ENCODE measurements around the gene IRAK2. TPM values are rescaled to one million over a fixed set of nuclear protein-coding genes. Genes with fewer than 3 reads are reported as not detected.

The IRAK2 gene
- total and polyA plus RNA-seq, 2 of the 8 experiments (the other 6 are each of a cell fraction or from before 2014, with no cell fraction given), result 1.5 TPM

DNA sequence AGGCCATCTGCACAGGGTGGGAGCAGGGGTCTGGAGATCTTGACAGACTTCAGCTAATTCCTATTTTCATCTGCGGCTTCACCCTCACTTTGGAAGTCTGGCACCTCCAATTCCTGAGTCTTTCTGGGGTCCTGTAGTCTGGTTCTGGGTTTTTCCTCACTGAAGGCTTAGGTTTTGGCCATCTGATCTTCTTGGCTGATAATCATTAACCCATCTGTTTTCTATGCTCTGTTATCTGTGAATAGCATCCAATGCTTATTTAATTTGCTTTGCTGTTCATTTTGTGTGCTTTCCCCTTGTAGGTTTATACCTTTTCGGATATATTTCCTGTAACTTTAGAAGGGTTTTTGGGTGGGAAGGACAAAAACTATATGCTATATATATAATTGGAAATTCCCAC is 101.1 kb downstream of the IRAK2 start:
- H2BK20ac ChIP-seq (ENCODE audit: low read length), result no peak overlapping the region
- H2BK12ac ChIP-seq (ENCODE audit: low read depth, low read length), result no peak overlapping the region
- H3K4me2 ChIP-seq (ENCODE audit: insufficient read depth in 1 of 2, low read depth in 2 of 2, low read length in 2 of 2), result no peak overlapping the region
- H3K9ac ChIP-seq (replicated peaks in 1 of 4; ENCODE audit: extremely low read depth in 1 of 4, low read depth in 3 of 4, low read length in 3 of 4), result no peak overlapping the region
- H4K8ac ChIP-seq (ENCODE audit: extremely low read depth, insufficient read depth, low read length), result no peak overlapping the region
- no peaks in the 10 kb centered on the region for H3K27me3 ChIP-seq (replicated peaks in 1 of 4; ENCODE audit: control insufficient read depth in 3 of 4, extremely low read depth in 1 of 4, insufficient read depth in 3 of 4, low read length in 3 of 4)
- H3K79me2 ChIP-seq (ENCODE audit: control insufficient read depth in 1 of 2, insufficient read depth in 2 of 2, low read length in 2 of 2), result peaks cover 0 to 50% of the 10 kb centered on the region in 2 experiments; a peak in 2 of 4 replicates
- H3K18ac ChIP-seq (ENCODE audit: extremely low read depth, low read length), result no peak overlapping the region
- H3K56ac ChIP-seq (replicated peaks; ENCODE audit: insufficient read length, low read depth, low read length), result no peak overlapping the region
- DNase-seq (ENCODE audit: low read depth in 1 of 2, low spot score in 2 of 2), result no peak
- no peak overlapping the region for H2AFZ ChIP-seq (ENCODE audit: low read length)
- no peak overlapping the region for H3K4ac ChIP-seq (replicated peaks; ENCODE audit: insufficient read length, low read depth, low read length)
- no peak overlapping the region for H2AK5ac ChIP-seq (ENCODE audit: low read depth, low read length)
- WGBS, 2 experiments (ENCODE audit: extremely low coverage in 1 of 2, insufficient coverage in 1 of 2, insufficient read length in 1 of 2, insufficient replicate concordance in 2 of 2, low coverage in 1 of 2, low lambda C conversion rate in 2 of 2, missing lambda C conversion rate in 1 of 2), result 90% methylated on average over 2 of the region's 2 CpGs; no CpG with 5 or more reads in 1 of the 2 experiments
- no peak overlapping the region for H2BK5ac ChIP-seq (ENCODE audit: low read depth, low read length)
- peaks cover 4 to 5% of the 10 kb centered on the region in 2 experiments for H4K20me1 ChIP-seq (replicated peaks in 1 of 2; ENCODE audit: control insufficient read depth in 1 of 2, insufficient read depth in 2 of 2, low read length in 2 of 2)
- no peak overlapping the region for H4K91ac ChIP-seq (replicated peaks; ENCODE audit: insufficient read length, low read length)
- no peak overlapping the region for H2BK120ac ChIP-seq (replicated peaks; ENCODE audit: low read depth, low read length)
- FAIRE-seq, result no peak
- no peak overlapping the region for H3K27ac ChIP-seq (ENCODE audit: low read depth, low read length)
- H3K14ac ChIP-seq (ENCODE audit: insufficient read length), result no peak overlapping the region
- POLR2A ChIA-PET (ENCODE audit: partially characterized antibody), result no interaction called here
- H3K4me1 ChIP-seq (replicated peaks in 1 of 4; ENCODE audit: control insufficient read depth in 3 of 4, insufficient read depth in 4 of 4, low read length in 3 of 4), result no peaks in the 10 kb centered on the region; a peak in 2 of 7 replicates
- H2BK15ac ChIP-seq (ENCODE audit: low read length), result no peak overlapping the region
- H4K5ac ChIP-seq (ENCODE audit: insufficient read length, low read depth, low read length), result no peak overlapping the region
- H3K36me3 ChIP-seq (ENCODE audit: control insufficient read depth in 2 of 4, insufficient read depth in 4 of 4, low read length in 3 of 4), result peaks cover 9 to 26% (median 16%) of the 10 kb centered on the region in 4 experiments; a peak in 6 of 8 replicates
- H3K79me1 ChIP-seq (ENCODE audit: low read depth, low read length), result peaks cover 6% of the 10 kb centered on the region
- TF ChIP-seq, protein P1, sequence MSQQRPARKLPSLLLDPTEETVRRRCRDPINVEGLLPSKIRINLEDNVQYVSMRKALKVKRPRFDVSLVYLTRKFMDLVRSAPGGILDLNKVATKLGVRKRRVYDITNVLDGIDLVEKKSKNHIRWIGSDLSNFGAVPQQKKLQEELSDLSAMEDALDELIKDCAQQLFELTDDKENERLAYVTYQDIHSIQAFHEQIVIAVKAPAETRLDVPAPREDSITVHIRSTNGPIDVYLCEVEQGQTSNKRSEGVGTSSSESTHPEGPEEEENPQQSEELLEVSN (IDR thresholded peaks at IDR 0.05), result no peak
- TF ChIP-seq RBBP5 (IDR thresholded peaks at IDR 0.05; ENCODE audit: borderline replicate concordance, low read depth, low read length) (no peak), SP2 (IDR thresholded peaks at IDR 0.05; ENCODE audit: low read length) (no peak)
- no peaks in the 10 kb centered on the region for H3K23me2 ChIP-seq (ENCODE audit: low read depth, low read length)
- no peak overlapping the region for H3K4me3 ChIP-seq (ENCODE audit: extremely low read depth in 1 of 4, insufficient read depth in 2 of 4, low read depth in 3 of 4, low read length in 4 of 4)
- H3K23ac ChIP-seq (ENCODE audit: insufficient read length), result no peak overlapping the region
- no peaks in the 10 kb centered on the region for H3K9me3 ChIP-seq (ENCODE audit: insufficient read depth in 2 of 2, low read depth in 1 of 2, low read length in 1 of 2)
- CTCF ChIA-PET (ENCODE audit: partially characterized antibody), result interaction anchor here (1.1 to 1.3 kb wide), 2 partner anchors 9 to 20 kb away, joined by 4 to 5 read pairs; no protein-coding TSS in a partner anchor

Measured in H1 (cell line).